Thoracic aorta (tissue), 2 donors: ENCODE results near the gene SLC18B1. TPM values are rescaled to one million over a fixed set of nuclear protein-coding genes. Genes with fewer than 3 reads are reported as not detected.

Source experiments
- ATAC-seq: fragments of 150-250 bp; one replicate; pipeline ENCODE4 v1.8.0; 2017; ENCODE audit warnings: low read depth; ENCODE audit not compliant: insufficient number of reproducible peaks, low FRiP score
- DNase-seq: peaks from one replicate; pipeline ENCODE4 v3.0.0-alpha.2; 2020; ENCODE audit warnings: low spot score
- H3K27ac ChIP-seq, 2 donors: fragments of 200-600 bp; sonication (generic); 1 replicate in 1 of 2; 2 replicates in 1 of 2; pipeline ENCODE4 v1.5.1; 2016; ENCODE audit warnings: mild to moderate bottlenecking in 2 of 2, moderate library complexity in 2 of 2
- H3K27me3 ChIP-seq: fragments of 200-600 bp; sonication (generic); replicated peaks from 2 replicates; pipeline ENCODE4 v1.6.0; 2016; ENCODE audit warnings: mild to moderate bottlenecking; ENCODE audit not compliant: insufficient read depth
- H3K36me3 ChIP-seq: fragments of 200-600 bp; sonication (generic); one replicate; pipeline ENCODE4 v1.5.1; 2016
- H3K4me1 ChIP-seq, 2 donors: fragments of 200-600 bp; sonication (generic); 1 replicate in 1 of 2; 2 replicates in 1 of 2; pipeline versions ENCODE4 v1.5.1 to v1.6.0; 2016; ENCODE audit warnings: low read depth in 2 of 2, mild to moderate bottlenecking in 1 of 2; ENCODE audit not compliant: control insufficient read depth in 1 of 2
- H3K4me3 ChIP-seq: fragments of 200-600 bp; sonication (generic); 2 replicates; pipeline ENCODE4 v1.5.1; 2016; ENCODE audit warnings: mild to moderate bottlenecking
- H3K9me3 ChIP-seq: fragments of 200-600 bp; sonication (generic); 2 replicates; pipeline ENCODE4 v1.5.1; 2016
- total RNA-seq, 2 donors: library from RNA; depleted of rRNA; stranded (reverse); fragments of >200 nt; gene quantifications; one replicate each; pipeline versions ENCODE4 v1.1.0 to v1.2.3, GENCODE V29; 2016
- TF ChIP-seq, protein P1 (sequence below): fragments of 200-600 bp; sonication (generic); IDR thresholded peaks from one replicate; pipeline ENCODE4 v1.5.1; 2019; ENCODE audit warnings: antibody characterized with exemption

SLC18B1 gene
- total RNA-seq, 2 donors from 2014 or later, result 3.9 to 6.1 TPM

DNA sequence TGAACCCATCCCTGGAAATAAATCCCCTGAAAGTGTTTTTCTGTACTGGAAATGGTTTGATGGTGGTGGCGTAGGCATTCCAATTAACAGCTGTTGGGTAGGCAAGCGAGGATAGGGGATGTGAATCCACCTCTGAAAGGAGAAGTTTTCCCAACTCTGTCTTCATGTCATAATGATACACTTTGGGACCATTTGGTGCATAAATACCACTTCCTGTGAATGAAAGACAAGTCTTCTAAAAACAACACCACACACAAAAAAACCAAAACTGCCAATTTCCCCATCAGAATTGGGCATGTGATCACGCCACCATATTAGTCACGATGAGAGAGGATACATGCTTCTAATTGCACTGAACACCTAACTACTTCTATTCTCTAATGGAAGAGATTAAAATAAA is 47.1 kb downstream of the SLC18B1 start:
- no peaks in the 10 kb centered on the region for H3K36me3 ChIP-seq
- H3K4me1 ChIP-seq, result no peaks in the 10 kb centered on the region
- H3K27me3 ChIP-seq, result no peaks in the 10 kb centered on the region
- ATAC-seq (no peak), DNase-seq (no peak)
- no peak overlapping the region for H3K4me3 ChIP-seq
- TF ChIP-seq, protein P1, sequence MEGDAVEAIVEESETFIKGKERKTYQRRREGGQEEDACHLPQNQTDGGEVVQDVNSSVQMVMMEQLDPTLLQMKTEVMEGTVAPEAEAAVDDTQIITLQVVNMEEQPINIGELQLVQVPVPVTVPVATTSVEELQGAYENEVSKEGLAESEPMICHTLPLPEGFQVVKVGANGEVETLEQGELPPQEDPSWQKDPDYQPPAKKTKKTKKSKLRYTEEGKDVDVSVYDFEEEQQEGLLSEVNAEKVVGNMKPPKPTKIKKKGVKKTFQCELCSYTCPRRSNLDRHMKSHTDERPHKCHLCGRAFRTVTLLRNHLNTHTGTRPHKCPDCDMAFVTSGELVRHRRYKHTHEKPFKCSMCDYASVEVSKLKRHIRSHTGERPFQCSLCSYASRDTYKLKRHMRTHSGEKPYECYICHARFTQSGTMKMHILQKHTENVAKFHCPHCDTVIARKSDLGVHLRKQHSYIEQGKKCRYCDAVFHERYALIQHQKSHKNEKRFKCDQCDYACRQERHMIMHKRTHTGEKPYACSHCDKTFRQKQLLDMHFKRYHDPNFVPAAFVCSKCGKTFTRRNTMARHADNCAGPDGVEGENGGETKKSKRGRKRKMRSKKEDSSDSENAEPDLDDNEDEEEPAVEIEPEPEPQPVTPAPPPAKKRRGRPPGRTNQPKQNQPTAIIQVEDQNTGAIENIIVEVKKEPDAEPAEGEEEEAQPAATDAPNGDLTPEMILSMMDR, result no peak
- H3K9me3 ChIP-seq, result no peaks in the 10 kb centered on the region
- H3K27ac ChIP-seq, result no peak overlapping the region

DNA sequence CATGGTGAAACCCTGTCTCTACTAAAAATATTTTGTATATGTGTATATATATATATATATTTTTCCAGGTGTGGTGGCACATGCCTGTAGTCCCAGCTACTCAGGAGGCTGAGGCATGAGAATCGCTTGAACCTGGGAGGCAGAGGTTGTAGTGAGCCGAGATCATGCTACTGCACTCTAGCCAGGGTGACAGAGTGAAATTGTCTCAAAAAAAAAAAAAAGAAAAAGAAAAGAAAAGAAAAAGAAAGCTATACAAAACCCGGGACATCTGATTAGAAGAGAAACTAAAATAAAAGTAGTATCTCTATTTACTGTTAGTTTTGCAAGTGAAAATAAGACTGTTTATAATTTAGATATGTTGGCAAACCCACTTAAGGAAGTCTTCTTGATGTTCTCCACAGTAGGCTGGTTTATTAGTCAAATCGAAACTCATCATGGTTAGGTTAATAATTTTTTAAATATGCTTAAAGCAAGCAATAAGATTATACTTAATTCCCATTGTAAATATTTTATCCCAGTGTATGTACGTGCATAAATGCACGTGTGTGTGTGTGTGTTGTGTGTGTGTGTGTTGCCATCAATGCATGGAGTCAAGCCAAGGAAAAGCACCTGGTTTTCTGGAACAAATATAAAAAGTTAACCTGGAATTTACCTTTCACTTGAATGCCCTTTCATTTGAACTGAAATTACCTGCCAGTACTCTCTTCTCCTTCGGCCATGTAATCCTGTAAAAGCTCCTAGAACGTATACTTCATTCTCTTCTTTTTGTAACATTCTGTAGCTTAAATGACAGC is 47.8 kb downstream of the SLC18B1 start:
- Histone ChIP-seq H3K36me3 (no peaks in the 10 kb centered on the region), H3K9me3 (no peaks in the 10 kb centered on the region), H3K27ac (no peak overlapping the region), H3K27me3 (no peaks in the 10 kb centered on the region), H3K4me3 (no peak overlapping the region), H3K4me1 (no peaks in the 10 kb centered on the region)
- no peak for DNase-seq
- ATAC-seq, result no peak
- TF ChIP-seq, protein P1, result no peak

DNA sequence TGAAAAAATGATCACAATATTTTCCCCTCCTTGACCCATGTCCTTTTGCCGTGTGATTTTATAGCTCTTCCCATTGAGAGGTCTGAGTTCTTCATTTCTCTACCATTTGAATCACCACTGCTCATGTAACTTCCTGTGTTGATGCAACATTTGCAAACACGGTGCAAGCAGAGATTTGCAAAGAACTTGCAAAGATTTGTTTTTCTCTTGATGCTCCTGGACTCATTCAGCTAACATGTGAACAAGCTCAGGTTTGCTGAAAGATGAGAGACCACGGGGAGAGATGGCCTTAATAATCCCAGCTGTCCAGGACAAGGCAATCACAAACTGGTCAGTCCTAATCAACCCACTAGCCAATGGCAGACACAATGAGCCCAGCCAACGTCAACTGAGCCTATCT is 49.3 kb downstream of the SLC18B1 start:
- Histone ChIP-seq H3K27ac (no peak overlapping the region), H3K36me3 (no peaks in the 10 kb centered on the region)
- TF ChIP-seq, protein P1, result no peak

DNA sequence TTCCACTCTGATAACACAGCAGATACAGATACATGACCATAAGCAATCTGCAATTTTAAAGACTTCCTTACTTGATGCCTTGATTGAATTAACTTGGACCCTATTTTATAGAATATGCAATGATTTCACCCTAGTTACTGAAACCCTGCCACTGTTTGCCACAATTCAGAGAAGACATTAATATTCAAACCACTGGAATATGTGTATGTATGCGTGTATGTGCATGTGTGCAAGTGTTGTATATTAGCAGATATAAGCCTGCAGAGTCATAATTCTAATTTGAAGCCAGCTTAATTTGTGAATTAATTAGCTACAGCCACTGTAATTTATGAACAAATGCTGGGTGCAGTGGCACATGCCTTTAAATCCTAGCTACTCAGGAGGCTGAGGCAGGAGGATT is 50.0 kb downstream of the SLC18B1 start:
- no peaks in the 10 kb centered on the region for H3K36me3 ChIP-seq
- H3K27me3 ChIP-seq, result no peaks in the 10 kb centered on the region
- H3K4me1 ChIP-seq, result no peaks in the 10 kb centered on the region
- H3K9me3 ChIP-seq, result no peaks in the 10 kb centered on the region
- no peak overlapping the region for H3K27ac ChIP-seq
- DNase-seq (no peak), ATAC-seq (no peak)
- TF ChIP-seq, protein P1, result no peak
- no peak overlapping the region for H3K4me3 ChIP-seq

More for the DNA sequence above, 49.3 kb downstream of the SLC18B1 start:
- Histone ChIP-seq H3K27me3 (no peaks in the 10 kb centered on the region), H3K4me1 (no peaks in the 10 kb centered on the region), H3K9me3 (no peaks in the 10 kb centered on the region), H3K4me3 (no peak overlapping the region)
- ATAC-seq (no peak), DNase-seq (no peak)

DNA sequence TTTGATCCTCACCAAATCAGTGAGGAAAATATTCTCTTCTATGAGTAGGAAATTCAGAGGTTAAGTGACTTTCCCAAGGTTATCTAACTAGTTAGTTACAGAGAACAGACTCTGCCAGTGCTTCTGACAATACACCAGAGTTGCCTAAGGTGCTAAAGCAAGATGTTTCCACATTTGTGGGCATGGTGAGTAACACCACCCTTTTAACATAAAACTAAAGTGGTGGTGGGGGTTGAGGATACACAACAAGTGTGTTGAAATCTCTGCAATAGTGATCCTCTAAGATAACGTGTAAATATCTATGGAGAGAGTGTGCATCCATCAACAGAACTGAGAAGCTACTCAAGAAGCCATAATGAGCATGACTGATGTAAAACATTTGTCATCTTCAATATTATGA is 52.4 kb downstream of the SLC18B1 start:
- no peak for ATAC-seq
- H3K9me3 ChIP-seq, result no peaks in the 10 kb centered on the region
- H3K27me3 ChIP-seq, result no peaks in the 10 kb centered on the region
- no peaks in the 10 kb centered on the region for H3K36me3 ChIP-seq
- H3K4me3 ChIP-seq, result no peak overlapping the region
- TF ChIP-seq, protein P1, result no peak
- H3K27ac ChIP-seq, result no peak overlapping the region
- no peaks in the 10 kb centered on the region for H3K4me1 ChIP-seq
- no peak for DNase-seq
